ENCODE data around the gene SLC16A11. TPM values are rescaled to one million over a fixed set of nuclear protein-coding genes. Genes with fewer than 3 reads are reported as not detected.

SLC16A11 gene
- total RNA-seq, 4 donors from 2014 or later, result 2.1 TPM; not detected in 3

- no peak for TF ChIP-seq CTCF (IDR thresholded peaks at IDR 0.05; ENCODE audit: low read depth)
Measured at GRCh38 chr17:7038025-7038862, 5.6 kb downstream of the SLC16A11 start.

DNA sequence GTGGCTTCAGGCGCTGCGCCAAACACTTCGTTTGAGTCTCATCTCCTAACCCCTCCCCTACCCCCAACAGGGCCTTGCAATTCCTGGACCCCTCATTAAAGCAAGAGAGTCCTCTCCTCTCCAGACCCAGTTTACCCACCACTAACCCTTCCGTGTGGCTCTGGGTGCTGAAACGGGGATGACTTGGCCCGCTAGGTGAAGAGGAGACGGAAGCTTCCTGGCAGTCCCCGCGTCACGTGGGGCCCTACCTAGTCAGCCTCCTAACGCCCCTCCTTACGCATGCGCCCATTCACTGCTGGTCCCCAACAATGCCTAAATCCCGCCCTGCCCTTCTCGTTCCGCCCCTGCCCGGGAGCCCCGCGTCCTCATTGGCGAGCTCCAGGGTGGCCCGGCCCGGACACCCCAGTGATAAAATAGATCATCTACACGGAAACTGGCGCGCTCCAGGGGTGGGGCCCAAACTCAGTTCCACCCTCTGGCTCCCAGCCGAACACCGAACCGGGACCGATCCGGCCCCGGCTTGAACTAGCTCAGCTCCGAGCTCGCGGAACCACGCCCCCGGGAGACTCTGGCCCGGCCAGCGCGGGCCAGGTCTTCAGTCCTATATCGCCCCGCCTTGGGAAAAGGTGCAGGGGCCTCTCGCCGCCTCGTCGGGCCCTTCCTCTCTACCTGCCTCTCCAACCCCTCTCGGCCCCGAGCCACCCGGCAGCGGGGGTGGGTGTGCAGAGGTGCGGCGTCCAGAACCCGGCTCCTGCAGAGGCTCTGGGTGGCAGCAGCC is 8.1 kb downstream of the SLC16A11 start, which contains the start of gene SLC16A13:
SLC16A13 (plus strand) TSS at position 425 of the 778 bp plus-strand sequence. CDS start 368 bp downstream, outside the sequence.
- no peak for TF ChIP-seq CTCF (IDR thresholded peaks at IDR 0.05; ENCODE audit: low read depth)

DNA sequence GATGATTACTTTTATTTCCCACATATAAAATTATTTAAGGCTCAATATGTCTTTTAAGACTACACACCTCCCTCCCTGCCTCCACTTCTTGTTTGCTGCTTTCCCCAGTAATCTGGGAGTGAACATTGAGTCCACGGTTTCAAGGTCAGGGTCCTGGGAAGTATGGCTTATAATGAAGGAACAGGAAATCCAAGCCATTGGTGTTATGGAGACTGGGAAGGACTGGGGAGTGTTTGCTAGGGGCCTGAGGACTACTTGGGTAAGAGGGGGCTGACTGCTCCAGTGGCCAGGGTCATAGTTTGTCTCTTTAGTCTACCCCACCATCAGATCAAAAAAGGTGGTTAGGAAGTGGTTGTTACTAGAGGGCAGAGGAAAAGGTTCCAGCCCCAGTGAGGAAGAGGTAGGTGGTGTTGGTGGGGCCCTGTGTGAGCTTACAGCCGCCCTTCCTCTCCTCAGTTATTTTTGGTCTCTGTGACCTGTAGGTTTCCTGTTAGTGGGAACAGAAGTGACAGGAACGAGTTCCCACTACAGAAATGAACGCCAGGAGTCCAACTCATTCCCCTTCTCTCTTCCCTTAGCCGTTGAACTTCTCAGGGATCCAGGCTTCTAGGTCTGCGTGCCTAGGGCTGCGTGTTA is 8.8 kb downstream of the SLC16A11 start:
- no peak for TF ChIP-seq CTCF (IDR thresholded peaks at IDR 0.05; ENCODE audit: low read depth)

GRCh38 chr17:7029659-7030058 is 14.2 kb downstream of the SLC16A11 start:
- no peak for TF ChIP-seq CTCF (IDR thresholded peaks at IDR 0.05; ENCODE audit: low read depth)

GRCh38 chr17:7029096-7029495 is 14.8 kb downstream of the SLC16A11 start:
- no peak for TF ChIP-seq CTCF (IDR thresholded peaks at IDR 0.05; ENCODE audit: low read depth)

GRCh38 chr17:7027335-7027734 is 16.6 kb downstream of the SLC16A11 start:
- no peak for TF ChIP-seq CTCF (IDR thresholded peaks at IDR 0.05; ENCODE audit: low read depth)

Measured in subcutaneous adipose tissue (tissue), 4 donors.